OCI-M2 (cell line): ENCODE measurements around the gene EPB41L3.

ENCODE experiments used
- DNase-seq: peaks from one replicate; lab custom pipeline; 2025; ENCODE audit not compliant: unreplicated experiment; lab: John Stamatoyannopoulos, UW

Gene EPB41L3

DNA sequence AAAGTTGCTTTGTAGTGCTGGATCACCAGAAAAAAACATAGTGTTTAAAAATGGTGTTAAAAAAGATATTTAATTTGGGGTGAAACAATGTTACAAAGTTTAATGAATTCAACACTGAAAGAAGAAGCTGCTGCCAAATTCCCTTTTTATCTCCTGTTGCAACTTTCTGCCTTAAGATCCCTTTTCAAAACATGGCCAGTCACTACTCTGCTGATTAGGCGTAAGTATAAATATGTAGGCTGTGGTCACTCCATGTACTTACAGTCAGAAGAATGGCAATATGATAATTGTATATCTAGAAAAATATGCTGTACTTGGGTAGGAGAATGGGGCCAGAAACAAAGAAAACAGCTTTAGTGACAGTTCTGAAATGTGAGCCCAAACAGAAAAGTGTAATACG is 124.8 kb downstream of the EPB41L3 start:
- no peak for DNase-seq

GRCh38 chr18:5417342-5417741 is 126.5 kb downstream of the EPB41L3 start:
- DNase-seq: no peak

DNA sequence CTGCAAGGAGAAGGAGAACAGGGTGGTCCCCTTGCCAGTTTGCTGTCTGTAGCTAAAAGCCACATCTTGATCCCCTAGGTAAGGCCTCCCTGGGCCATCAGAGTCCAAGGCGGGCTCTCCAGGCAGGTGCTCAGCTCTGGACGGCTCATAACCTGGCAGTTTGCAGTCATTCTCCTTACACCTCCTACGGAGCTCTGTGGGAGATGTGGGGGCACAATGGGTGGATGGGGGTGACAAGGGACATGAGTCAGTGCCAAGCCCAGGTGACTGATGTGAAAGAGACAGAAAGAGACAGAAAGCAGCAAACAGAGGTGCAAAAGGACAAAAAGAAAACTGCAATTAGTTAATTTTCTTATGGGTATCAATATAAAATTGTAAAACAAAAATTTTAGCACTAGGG is 127.7 kb downstream of the EPB41L3 start:
- no peak for DNase-seq

- no peak for DNase-seq
These were observed 128.1 kb downstream of the EPB41L3 start for GRCh38 chr18:5415665-5416064.

DNA sequence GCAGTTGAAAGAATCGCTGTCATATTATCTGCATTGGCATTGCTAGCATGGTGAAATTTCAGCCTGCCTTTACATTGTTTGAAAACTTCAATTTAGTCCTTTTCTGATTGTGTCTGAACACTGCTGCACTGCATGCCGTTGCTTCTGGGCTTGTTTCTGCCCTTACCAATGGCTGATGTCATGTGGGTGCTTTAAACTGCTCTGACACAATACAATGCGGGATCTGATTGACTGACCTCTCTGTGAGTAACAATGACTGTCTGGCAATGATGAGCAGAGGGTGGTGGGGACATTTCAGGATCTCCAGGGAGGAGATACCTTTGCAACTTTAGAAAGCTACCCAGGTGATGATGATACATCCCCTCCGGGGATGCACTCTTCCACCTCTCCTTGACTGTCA is 128.8 kb downstream of the EPB41L3 start:
- DNase-seq: no peak

- no peak for DNase-seq
These were observed 129.3 kb downstream of the EPB41L3 start for GRCh38 chr18:5414546-5414945.

GRCh38 chr18:5413447-5413846 is 130.3 kb downstream of the EPB41L3 start:
- DNase-seq: no peak

GRCh38 chr18:5410582-5410981 is 133.2 kb downstream of the EPB41L3 start:
- DNase-seq: no peak

DNA sequence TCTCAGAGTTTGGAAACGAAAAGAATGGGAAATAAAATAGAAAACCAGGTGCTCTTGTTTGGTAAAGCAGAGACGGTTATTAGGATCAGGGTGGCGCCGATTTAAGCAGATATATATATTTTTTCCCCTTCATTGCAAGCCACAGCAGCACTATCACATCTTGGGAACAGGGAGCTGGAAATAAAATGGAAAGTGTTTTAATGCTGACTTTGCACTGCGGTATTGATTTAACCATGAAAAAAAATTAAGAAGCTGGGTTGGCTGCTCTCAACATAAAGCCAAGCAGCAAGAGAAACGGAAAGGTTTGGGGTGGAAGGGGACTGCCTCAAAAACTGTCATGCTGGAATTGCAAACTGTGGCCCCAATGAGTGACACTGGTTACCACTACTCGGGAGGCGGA is 145.5 kb downstream of the EPB41L3 start:
- no peak for DNase-seq

DNA sequence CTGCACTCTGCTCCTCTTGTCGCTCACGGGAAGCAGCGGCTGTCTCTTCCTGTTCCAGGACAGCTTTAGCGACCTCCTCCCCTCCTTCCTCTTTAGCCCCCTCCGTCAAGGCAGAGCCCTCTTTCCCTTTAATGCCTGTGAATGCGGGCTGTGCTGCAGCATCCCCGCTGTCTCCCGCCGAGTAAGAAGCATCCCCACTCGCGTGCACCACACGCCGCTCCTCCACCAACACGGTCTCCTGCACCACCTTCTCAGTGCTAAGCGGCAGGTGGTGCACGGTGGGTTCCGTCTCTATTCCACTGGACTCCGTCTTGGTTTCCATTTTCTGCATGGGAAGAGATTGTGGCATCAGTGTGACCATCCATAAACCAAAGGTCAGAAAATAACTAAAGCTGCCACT is 146.7 kb downstream of the EPB41L3 start:
- DNase-seq: no peak

DNA sequence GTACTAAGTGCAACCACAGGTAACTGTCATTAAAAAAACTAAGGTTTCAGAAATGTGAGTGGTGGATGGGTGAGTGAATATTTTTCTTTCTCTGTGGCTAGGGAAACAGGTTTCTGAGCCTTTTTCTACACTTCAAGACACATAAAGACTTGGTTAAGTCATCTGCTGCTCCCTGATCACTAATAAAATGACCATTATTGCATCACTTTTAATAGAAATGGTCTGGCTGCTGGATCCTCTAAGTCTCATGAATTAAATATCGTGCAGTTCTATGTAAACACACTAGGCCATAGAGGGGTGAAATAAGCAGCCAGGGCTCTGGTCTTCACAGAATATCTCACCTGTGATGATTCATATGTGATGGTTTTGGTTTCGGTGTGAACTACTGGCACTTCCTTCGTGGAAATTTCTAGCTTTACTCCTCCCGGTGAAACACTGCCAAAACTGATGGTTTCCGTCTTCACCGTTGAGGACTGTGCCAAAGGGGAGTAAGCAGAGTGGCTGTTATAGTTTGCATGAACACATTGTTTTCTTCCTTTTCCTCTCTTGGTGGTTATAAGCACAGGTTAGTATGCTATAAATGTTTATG is 147.8 kb downstream of the EPB41L3 start:
- no peak for DNase-seq

- DNase-seq: no peak
These were observed 150.0 kb downstream of the EPB41L3 start for GRCh38 chr18:5393779-5394178.

DNA sequence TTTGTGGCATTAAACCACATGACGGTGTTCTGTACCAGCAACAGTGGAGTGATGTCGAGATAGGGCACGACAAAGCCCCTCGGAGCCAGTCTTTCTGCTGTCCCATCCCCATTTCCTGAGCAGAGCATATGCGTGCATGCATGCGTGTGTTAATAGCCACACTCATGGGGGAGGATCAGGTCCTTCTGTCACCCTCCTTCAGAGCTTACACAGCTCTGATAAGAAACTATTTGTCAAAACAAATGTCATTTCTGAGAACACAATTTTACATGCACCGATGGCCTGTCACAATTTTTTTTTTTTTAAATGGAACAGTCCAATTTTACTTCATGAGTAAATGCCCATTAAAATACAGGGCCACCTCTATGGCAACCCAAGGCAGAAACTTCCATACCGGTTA is 152.4 kb downstream of the EPB41L3 start:
- DNase-seq: no peak

GRCh38 chr18:5389356-5389755 is 154.4 kb downstream of the EPB41L3 start:
- no peak for DNase-seq

- DNase-seq: no peak
These were observed 154.9 kb downstream of the EPB41L3 start for GRCh38 chr18:5388896-5389295.

GRCh38 chr18:5380586-5380985 is 163.2 kb downstream of the EPB41L3 start:
- no peak for DNase-seq

GRCh38 chr18:5376986-5377385 is 166.8 kb downstream of the EPB41L3 start:
- DNase-seq: no peak

DNA sequence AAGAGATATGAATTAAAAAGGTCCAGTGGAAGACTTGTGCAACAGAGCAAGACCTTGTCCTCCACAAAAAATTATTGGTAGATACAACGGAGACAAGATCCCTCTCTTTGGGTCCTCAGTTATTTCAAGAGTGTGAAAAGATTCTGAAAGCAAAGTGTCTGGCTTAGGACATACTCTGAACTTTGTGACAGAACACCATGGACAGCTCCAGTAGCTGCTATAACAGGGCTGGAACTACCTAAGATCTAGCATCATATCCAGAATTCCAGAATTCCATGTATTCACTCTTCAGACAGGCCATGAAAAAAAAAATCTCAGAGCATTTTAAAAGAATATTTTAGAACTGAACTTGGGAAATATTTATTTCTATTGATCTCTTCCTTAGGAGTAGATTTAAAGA is 173.5 kb downstream of the EPB41L3 start:
- DNase-seq: no peak

DNA sequence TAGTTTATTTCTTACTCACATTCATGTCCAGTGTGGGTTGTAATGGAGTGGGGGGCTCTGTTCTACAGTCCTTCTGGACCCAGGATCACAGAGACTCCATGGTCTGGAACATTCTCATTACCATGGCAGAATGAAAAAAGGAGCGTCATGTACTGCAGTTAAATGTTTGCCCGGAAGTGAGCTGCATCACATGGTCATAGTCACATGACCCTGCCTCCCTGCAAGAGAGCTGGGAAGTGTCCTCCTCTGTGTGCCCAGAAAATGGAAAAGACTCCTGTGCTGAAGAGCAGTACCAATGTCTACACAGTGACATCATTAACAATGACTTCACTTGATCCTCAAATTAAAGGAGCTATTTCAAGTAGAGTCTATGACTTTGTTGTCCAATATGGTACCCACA is 174.3 kb downstream of the EPB41L3 start:
- no peak for DNase-seq

GRCh38 chr18:5365443-5365842 is 178.4 kb downstream of the EPB41L3 start:
- DNase-seq: no peak

GRCh38 chr18:5350636-5351035 is 193.2 kb downstream of the EPB41L3 start:
- no peak for DNase-seq
